D721Med (cell line): Measurements from ENCODE around the gene TYRO3.

ENCODE experiments used
- DNase-seq: peaks from one replicate; pipeline ENCODE4 v3.0.0; 2011; ENCODE audit warnings: low spot score; ENCODE audit not compliant: insufficient read length
- FAIRE-seq: peaks from 2 replicates; lab custom pipeline; 2011; peaks lifted over from hg19 to GRCh38; lab: Jason Lieb, UNC
- CTCF ChIP-seq: IDR thresholded peaks from 2 replicates; pipeline ENCODE4 v1.5.1; 2012; ENCODE audit warnings: mild to moderate bottlenecking, control low read depth; ENCODE audit not compliant: insufficient read depth; ENCODE audit errors: missing control alignments

Gene TYRO3

GRCh38 chr15:41513506-41514227, 45.3 kb upstream of the TYRO3 start, which contains the start of gene LTK:
Gene LTK (minus strand): TSS chr15:41513827. CDS start chr15:41513709, 118 bp downstream.
- DNase-seq, result peak; percentile 86
- no peak for TF ChIP-seq CTCF
- no peak for FAIRE-seq

- DNase-seq (no peak), FAIRE-seq (no peak)
- no peak for TF ChIP-seq CTCF
These were observed 41.0 kb upstream of the TYRO3 start for GRCh38 chr15:41517895-41518449.

- no peak for FAIRE-seq
- TF ChIP-seq CTCF, result no peak
These were observed 38.4 kb upstream of the TYRO3 start for GRCh38 chr15:41520636-41521035.

GRCh38 chr15:41521614-41522013, 37.4 kb upstream of the TYRO3 start:
- FAIRE-seq, result no peak
- TF ChIP-seq CTCF, result no peak
- no peak for DNase-seq

More at GRCh38 chr15:41520636-41521035, 38.4 kb upstream of the TYRO3 start:
- no peak for DNase-seq

- no peak for DNase-seq
- TF ChIP-seq CTCF, result no peak
- no peak for FAIRE-seq
These were observed 35.9 kb upstream of the TYRO3 start for GRCh38 chr15:41523097-41523496.

GRCh38 chr15:41530363-41530956, 28.6 kb upstream of the TYRO3 start:
- DNase-seq (no peak), FAIRE-seq (no peak)
- TF ChIP-seq CTCF, result no peak
